ENCODE data around the gene DIP2C. TPM values are rescaled to one million over a fixed set of nuclear protein-coding genes. Genes with fewer than 3 reads are reported as not detected.

The DIP2C gene
- polyA plus RNA-seq, 3 donors = 0.11 TPM; not detected in 2

DNA sequence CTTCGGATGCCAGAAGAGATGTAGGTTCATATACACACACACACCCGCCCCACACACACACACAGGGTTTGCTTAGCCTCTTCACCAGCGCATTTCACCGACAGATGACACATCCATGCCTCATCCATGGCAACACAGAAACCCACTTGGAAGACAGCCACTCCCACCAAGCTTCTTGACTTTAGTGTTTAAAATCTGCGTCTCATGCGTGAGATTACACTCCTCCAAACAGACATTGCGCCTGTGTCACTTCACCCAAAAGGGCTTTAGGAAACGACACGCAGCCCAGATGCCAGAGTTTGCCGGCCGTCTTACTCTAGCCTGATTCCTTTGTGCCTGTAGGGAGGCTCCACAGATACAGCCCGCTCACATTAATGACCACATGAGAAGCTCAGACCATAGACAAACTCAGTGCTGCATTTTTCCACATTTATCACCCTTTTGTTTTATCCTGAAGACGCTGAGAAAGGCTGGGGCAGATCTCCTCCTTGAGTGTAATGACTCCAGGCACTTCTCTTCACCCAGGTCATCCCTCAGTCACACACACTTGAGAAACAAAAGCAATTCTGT is 73.8 kb downstream of the DIP2C start:
- no peak overlapping the region for H3K27ac Mint-ChIP-seq
- no peak for DNase-seq
- intact Hi-C loops (cut with micrococcal nuclease) = no loop called here
- no peak overlapping the region for H3K4me3 ChIP-seq (replicated peaks in 1 of 3; ENCODE audit: low read depth in 2 of 3, low read length in 3 of 3)
- peaks cover 12% of the 10 kb centered on the region in 2 donors for H3K4me1 ChIP-seq (ENCODE audit: control insufficient read depth in 1 of 2, insufficient read depth in 2 of 2, low read length in 2 of 2)
- TF ChIP-seq, protein P1, sequence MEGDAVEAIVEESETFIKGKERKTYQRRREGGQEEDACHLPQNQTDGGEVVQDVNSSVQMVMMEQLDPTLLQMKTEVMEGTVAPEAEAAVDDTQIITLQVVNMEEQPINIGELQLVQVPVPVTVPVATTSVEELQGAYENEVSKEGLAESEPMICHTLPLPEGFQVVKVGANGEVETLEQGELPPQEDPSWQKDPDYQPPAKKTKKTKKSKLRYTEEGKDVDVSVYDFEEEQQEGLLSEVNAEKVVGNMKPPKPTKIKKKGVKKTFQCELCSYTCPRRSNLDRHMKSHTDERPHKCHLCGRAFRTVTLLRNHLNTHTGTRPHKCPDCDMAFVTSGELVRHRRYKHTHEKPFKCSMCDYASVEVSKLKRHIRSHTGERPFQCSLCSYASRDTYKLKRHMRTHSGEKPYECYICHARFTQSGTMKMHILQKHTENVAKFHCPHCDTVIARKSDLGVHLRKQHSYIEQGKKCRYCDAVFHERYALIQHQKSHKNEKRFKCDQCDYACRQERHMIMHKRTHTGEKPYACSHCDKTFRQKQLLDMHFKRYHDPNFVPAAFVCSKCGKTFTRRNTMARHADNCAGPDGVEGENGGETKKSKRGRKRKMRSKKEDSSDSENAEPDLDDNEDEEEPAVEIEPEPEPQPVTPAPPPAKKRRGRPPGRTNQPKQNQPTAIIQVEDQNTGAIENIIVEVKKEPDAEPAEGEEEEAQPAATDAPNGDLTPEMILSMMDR (IDR thresholded peaks at IDR 0.05) = no peak
- no peaks in the 10 kb centered on the region for H3K79me2 ChIP-seq (ENCODE audit: insufficient read depth, low read length)
- WGBS (ENCODE audit: insufficient coverage) = 88% methylated on average over 11 of the region's 13 CpGs
- no peak overlapping the region for H3K4me2 ChIP-seq (replicated peaks; ENCODE audit: extremely low read depth, low read length, poor library complexity, severe bottlenecking)
- H3K27me3 Mint-ChIP-seq (ENCODE audit: low read depth in 3 of 3) = peaks cover 51 to 88% (median 52%) of the 10 kb centered on the region in 3 donors
- H3K27ac ChIP-seq (ENCODE audit: low read depth in 1 of 2, low read length in 2 of 2) = no peak overlapping the region
- H3K4me3 Mint-ChIP-seq = peak overlapping the region in 1 of 2 donors; percentile 30
- no peak overlapping the region for H2AFZ ChIP-seq (ENCODE audit: insufficient read depth, low read depth, low read length, poor library complexity, severe bottlenecking)
- H3K36me3 ChIP-seq (replicated peaks in 1 of 2; ENCODE audit: control insufficient read depth in 1 of 2, insufficient read depth in 2 of 2, low read length in 2 of 2) = no peaks in the 10 kb centered on the region
- H3K9ac ChIP-seq (ENCODE audit: insufficient read depth, low read length, poor library complexity, severe bottlenecking) = no peak overlapping the region
- H4K20me1 ChIP-seq (ENCODE audit: insufficient read depth, low read length) = no peaks in the 10 kb centered on the region
- H3K9me3 Mint-ChIP-seq = peaks cover 0 to 4% (median 0%) of the 10 kb centered on the region in 7 donors
- H3K36me3 Mint-ChIP-seq = no peaks in the 10 kb centered on the region
- H3K27me3 ChIP-seq (ENCODE audit: control insufficient read depth in 2 of 2, insufficient read depth in 2 of 2, low read length in 2 of 2) = peaks cover 0 to 48% of the 10 kb centered on the region in 2 donors
- H3K9me3 ChIP-seq (replicated peaks in 1 of 2; ENCODE audit: control insufficient read depth in 1 of 2, insufficient read depth in 1 of 2, low read length in 2 of 2) = no peaks in the 10 kb centered on the region
- peaks cover 13% of the 10 kb centered on the region for H3K4me1 Mint-ChIP-seq

DNA sequence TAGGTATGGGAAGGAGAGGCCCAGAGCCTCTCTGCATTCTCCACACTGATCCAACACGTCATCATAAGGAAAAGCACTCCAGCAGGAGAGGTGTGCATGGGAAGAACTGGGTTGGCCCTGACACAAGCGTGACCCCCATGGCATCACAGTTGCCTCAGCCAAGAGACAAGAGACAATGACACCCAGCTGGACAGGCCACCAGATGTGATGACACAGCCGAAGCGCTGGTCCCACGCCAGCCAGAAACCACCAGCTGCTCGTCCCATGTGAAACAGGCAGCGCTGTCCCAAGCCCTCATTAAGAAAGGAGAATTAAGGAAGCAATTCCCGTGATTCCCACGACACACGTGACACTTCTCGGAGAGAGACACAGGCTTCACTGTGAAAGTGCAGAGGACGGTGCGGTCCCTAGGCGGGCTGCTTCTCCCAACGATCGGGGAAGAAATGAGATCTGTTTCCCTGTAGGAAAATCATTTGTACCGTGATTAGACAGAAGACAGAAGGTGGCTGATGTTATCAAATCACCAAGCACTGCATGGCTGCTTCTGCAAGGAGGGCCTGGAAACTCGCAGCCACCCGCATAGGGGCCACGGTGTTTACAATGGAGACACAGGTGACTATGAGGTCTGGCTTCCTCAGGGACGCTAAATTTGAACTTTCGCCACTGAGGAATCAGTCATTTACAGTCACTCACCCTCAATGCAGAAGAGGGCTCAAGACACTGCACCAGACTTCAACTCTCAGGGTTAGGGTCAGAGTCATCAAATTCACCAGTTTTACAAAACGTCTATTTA is 74.5 kb downstream of the DIP2C start:
- no peak overlapping the region for H3K9ac ChIP-seq (ENCODE audit: insufficient read depth, low read length, poor library complexity, severe bottlenecking)
- H4K20me1 ChIP-seq (ENCODE audit: insufficient read depth, low read length) = no peaks in the 10 kb centered on the region
- Mint-ChIP-seq H3K4me1 (peaks cover 6% of the 10 kb centered on the region), H3K9me3 (peaks cover 0 to 4% (median 0%) of the 10 kb centered on the region in 7 donors), H3K27ac (no peak overlapping the region), H3K27me3 (ENCODE audit: low read depth in 3 of 3) (peaks cover 49 to 87% (median 53%) of the 10 kb centered on the region in 3 donors), H3K4me3 (no peak overlapping the region), H3K36me3 (no peaks in the 10 kb centered on the region)
- no peak overlapping the region for H3K27ac ChIP-seq (ENCODE audit: low read depth in 1 of 2, low read length in 2 of 2)
- WGBS (ENCODE audit: insufficient coverage) = 92% methylated on average over 21 of the region's 23 CpGs
- TF ChIP-seq, protein P1 (IDR thresholded peaks at IDR 0.05) = no peak
- no peak overlapping the region for H3K4me3 ChIP-seq (replicated peaks in 1 of 3; ENCODE audit: low read depth in 2 of 3, low read length in 3 of 3)
- H3K4me1 ChIP-seq (ENCODE audit: control insufficient read depth in 1 of 2, insufficient read depth in 2 of 2, low read length in 2 of 2) = peaks cover 6% of the 10 kb centered on the region in 2 donors
- DNase-seq = no peak
- no peaks in the 10 kb centered on the region for H3K36me3 ChIP-seq (replicated peaks in 1 of 2; ENCODE audit: control insufficient read depth in 1 of 2, insufficient read depth in 2 of 2, low read length in 2 of 2)
- H3K27me3 ChIP-seq (ENCODE audit: control insufficient read depth in 2 of 2, insufficient read depth in 2 of 2, low read length in 2 of 2) = peaks cover 0 to 47% of the 10 kb centered on the region in 2 donors
- H3K79me2 ChIP-seq (ENCODE audit: insufficient read depth, low read length) = no peaks in the 10 kb centered on the region
- no peaks in the 10 kb centered on the region for H3K9me3 ChIP-seq (replicated peaks in 1 of 2; ENCODE audit: control insufficient read depth in 1 of 2, insufficient read depth in 1 of 2, low read length in 2 of 2)
- H2AFZ ChIP-seq (ENCODE audit: insufficient read depth, low read depth, low read length, poor library complexity, severe bottlenecking) = no peak overlapping the region
- intact Hi-C loops (cut with micrococcal nuclease) = no loop called here
- no peak overlapping the region for H3K4me2 ChIP-seq (replicated peaks; ENCODE audit: extremely low read depth, low read length, poor library complexity, severe bottlenecking)

Measured in CD14-positive monocyte (primary cell).